ENCODE results near the gene FBF1. TPM values are rescaled to one million over a fixed set of nuclear protein-coding genes. Genes with fewer than 3 reads are reported as not detected.

Gene FBF1
- total RNA-seq, 1 experiment from 2014 or later: 8.3 TPM

DNA sequence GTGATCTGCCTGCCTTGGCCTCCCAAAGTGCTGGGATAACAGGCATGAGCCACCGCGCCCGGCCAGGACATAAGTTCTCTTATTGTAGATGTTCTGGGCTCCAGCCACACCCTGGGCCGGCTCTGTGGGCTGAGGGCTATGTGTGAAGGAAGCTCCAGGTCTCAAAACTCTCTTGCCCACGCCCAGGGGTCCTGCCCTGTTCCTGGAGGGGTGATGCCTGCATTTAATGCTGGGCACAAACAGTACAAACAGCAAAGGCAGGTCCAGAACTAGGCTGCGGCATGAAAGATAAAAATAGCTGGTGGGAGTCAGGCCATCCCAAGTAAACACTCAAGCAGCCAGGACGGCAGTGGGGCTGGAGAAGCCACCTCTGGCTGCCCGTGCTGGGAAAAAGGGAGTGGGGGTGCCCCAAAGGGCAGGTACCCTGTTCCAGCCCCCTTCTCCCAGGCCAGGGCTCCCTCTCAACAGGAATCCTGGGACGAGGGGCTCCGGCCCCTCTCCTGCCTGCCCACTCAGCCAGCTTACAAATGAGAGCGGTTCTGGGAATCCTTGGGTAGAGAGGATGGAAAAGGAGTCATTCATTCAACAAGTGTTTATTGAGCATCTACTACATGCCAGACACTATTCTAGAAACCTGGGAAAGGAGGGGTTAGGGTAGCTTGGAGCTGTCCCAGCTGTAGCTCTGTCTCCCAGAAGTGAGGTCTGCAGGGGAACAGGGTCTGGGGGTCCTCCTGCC, 67.1 kb downstream of the FBF1 start:
- TF ChIP-seq, protein P1, sequence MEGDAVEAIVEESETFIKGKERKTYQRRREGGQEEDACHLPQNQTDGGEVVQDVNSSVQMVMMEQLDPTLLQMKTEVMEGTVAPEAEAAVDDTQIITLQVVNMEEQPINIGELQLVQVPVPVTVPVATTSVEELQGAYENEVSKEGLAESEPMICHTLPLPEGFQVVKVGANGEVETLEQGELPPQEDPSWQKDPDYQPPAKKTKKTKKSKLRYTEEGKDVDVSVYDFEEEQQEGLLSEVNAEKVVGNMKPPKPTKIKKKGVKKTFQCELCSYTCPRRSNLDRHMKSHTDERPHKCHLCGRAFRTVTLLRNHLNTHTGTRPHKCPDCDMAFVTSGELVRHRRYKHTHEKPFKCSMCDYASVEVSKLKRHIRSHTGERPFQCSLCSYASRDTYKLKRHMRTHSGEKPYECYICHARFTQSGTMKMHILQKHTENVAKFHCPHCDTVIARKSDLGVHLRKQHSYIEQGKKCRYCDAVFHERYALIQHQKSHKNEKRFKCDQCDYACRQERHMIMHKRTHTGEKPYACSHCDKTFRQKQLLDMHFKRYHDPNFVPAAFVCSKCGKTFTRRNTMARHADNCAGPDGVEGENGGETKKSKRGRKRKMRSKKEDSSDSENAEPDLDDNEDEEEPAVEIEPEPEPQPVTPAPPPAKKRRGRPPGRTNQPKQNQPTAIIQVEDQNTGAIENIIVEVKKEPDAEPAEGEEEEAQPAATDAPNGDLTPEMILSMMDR (conservative IDR thresholded peaks at IDR 0.05): no peak
- Histone ChIP-seq H3K14ac (ENCODE audit: insufficient read depth, low read length) (no peak overlapping the region), H3K56ac (ENCODE audit: insufficient read length, low read depth, low read length) (no peak overlapping the region), H3K23me2 (ENCODE audit: insufficient read length, low read depth, low read length, poor library complexity, severe bottlenecking) (peaks cover 10% of the 10 kb centered on the region), H4K91ac (ENCODE audit: insufficient read length, low read depth, low read length) (no peak overlapping the region), H2BK5ac (ENCODE audit: insufficient read length, low read length) (no peak overlapping the region), H3T11ph (ENCODE audit: low read length) (no peak overlapping the region), H3K4ac (ENCODE audit: low read depth, low read length) (no peak overlapping the region), H2BK12ac (ENCODE audit: insufficient read length, low read depth, low read length) (no peak overlapping the region), H3K4me2 (ENCODE audit: insufficient read depth, insufficient read length, low read length) (no peak overlapping the region), H2AK5ac (ENCODE audit: insufficient read length, low read length) (no peak overlapping the region), H3K9me3 (ENCODE audit: control insufficient read depth, low read depth, low read length) (no peaks in the 10 kb centered on the region), H2BK20ac (ENCODE audit: low read depth, low read length, poor library complexity, severe bottlenecking) (no peak overlapping the region), H3K79me2 (ENCODE audit: insufficient read depth, low read length) (no peaks in the 10 kb centered on the region), H4K20me1 (ENCODE audit: control insufficient read depth, insufficient read depth, insufficient read length) (no peaks in the 10 kb centered on the region), H4K5ac (ENCODE audit: insufficient read length, low read depth, low read length) (no peak overlapping the region), H3K27me3 (ENCODE audit: insufficient read depth, low read length) (peaks cover 3% of the 10 kb centered on the region; the same call in 1 of the 2 replicates), H3K4me1 (ENCODE audit: insufficient read depth, low read length) (peaks cover 3% of the 10 kb centered on the region; the same call in 1 of the 2 replicates), H3K18ac (ENCODE audit: insufficient read length, low read depth, low read length) (no peak overlapping the region), H3K79me1 (ENCODE audit: insufficient read depth, low read depth, low read length, poor library complexity, severe bottlenecking) (no peaks in the 10 kb centered on the region), H2BK15ac (ENCODE audit: low read depth, low read length) (no peak overlapping the region), H4K8ac (replicated peaks; ENCODE audit: insufficient read length, low read depth, low read length) (no peak overlapping the region), H2BK120ac (ENCODE audit: low read depth, low read length, poor library complexity, severe bottlenecking) (no peak overlapping the region), H3K23ac (ENCODE audit: insufficient read length, low read depth, low read length) (no peak overlapping the region), H2AFZ (ENCODE audit: low read length) (no peak overlapping the region), H3K9ac (ENCODE audit: extremely low read depth, insufficient read length, low read length) (no peak overlapping the region), H3K27ac (ENCODE audit: insufficient read length, low read depth, low read length) (no peak overlapping the region)
- Mint-ChIP-seq H3K27me3 (ENCODE audit: low read depth) (peaks cover 18% of the 10 kb centered on the region), H3K36me3 (ENCODE audit: insufficient read depth in 1 of 3, low read depth in 3 of 3) (no peaks in the 10 kb centered on the region; a peak in 2 of 7 replicates), H3K4me3 (no peak overlapping the region), H3K27ac (peak overlapping the region in 1 of 3 experiments; percentile 52; a peak in 1 of 7 replicates), H3K4me1 (peaks cover 27 to 29% of the 10 kb centered on the region in 2 experiments), H3K9me3 (no peaks in the 10 kb centered on the region)
- no peak for DNase-seq
- WGBS (ENCODE audit: extremely low coverage, insufficient read length, low lambda C conversion rate): no CpG with 5 or more reads among the region's 11 CpGs

All from H9 (cell line).